GM23338 (cell line): Measurements from ENCODE around the gene TNFRSF4. TPM values are rescaled to one million over a fixed set of nuclear protein-coding genes. Genes with fewer than 3 reads are reported as not detected.

Experiments used
- ATAC-seq: fragments of 200-7000 bp; cut with Tn5 transposase; 3 replicates; pipeline ENCODE4 v1.9.1; 2020
- DNase-seq: peaks from one replicate; pipeline ENCODE4 v3.0.0-alpha.2; 2015; ENCODE audit warnings: low spot score
- H2AFZ ChIP-seq: fragments of 200-600 bp; sonication (generic); 2 replicates; pipeline ENCODE4 v1.8.0; 2016; ENCODE audit warnings: antibody characterized with exemption, mild to moderate bottlenecking, moderate library complexity
- H3F3A ChIP-seq: fragments of 200-600 bp; sonication (generic); replicated peaks from 2 replicates; pipeline ENCODE4 v1.8.0; 2017; ENCODE audit warnings: antibody characterized with exemption, mixed run types, low read depth
- H3K27ac ChIP-seq: fragments of 200-600 bp; sonication (generic); 2 replicates; pipeline ENCODE4 v1.6.1; 2016; ENCODE audit warnings: low read depth
- H3K27me3 ChIP-seq: fragments of 200-600 bp; sonication (generic); 2 replicates; pipeline ENCODE4 v1.8.0; 2016; ENCODE audit warnings: mild to moderate bottlenecking, mixed run types, moderate library complexity; ENCODE audit not compliant: insufficient read depth
- H3K36me3 ChIP-seq: fragments of 200-600 bp; sonication (generic); 2 replicates; pipeline ENCODE4 v1.8.0; 2016; ENCODE audit warnings: mild to moderate bottlenecking; ENCODE audit not compliant: insufficient read depth
- H3K4me1 ChIP-seq: fragments of 200-600 bp; sonication (generic); 2 replicates; pipeline ENCODE4 v1.8.0; 2016; ENCODE audit warnings: mild to moderate bottlenecking, moderate library complexity; ENCODE audit not compliant: insufficient read depth
- H3K4me2 ChIP-seq: fragments of 200-600 bp; sonication (generic); 2 replicates; pipeline ENCODE4 v1.7.1; 2017; ENCODE audit warnings: mixed run types
- H3K4me3 ChIP-seq: fragments of 200-600 bp; sonication (generic); 2 replicates; pipeline ENCODE4 v1.6.1; 2016; ENCODE audit warnings: mixed run types
- H3K79me2 ChIP-seq: fragments of 200-600 bp; sonication (generic); replicated peaks from 2 replicates; pipeline ENCODE4 v1.8.0; 2017; ENCODE audit warnings: mild to moderate bottlenecking; ENCODE audit not compliant: insufficient read depth
- H3K9me2 ChIP-seq: fragments of 200-600 bp; sonication (generic); 2 replicates; pipeline ENCODE4 v1.8.0; 2017; ENCODE audit not compliant: insufficient read depth
- H4K20me1 ChIP-seq: fragments of 200-600 bp; sonication (generic); replicated peaks from 2 replicates; pipeline ENCODE4 v1.8.0; 2017; ENCODE audit warnings: mild to moderate bottlenecking; ENCODE audit not compliant: insufficient read depth
- H3K27ac Mint-ChIP-seq: 2 replicates; pipeline ENCODE4 v1.8.0; 2020; ENCODE audit warnings: inconsistent platforms, mild to moderate bottlenecking, moderate library complexity, mixed read lengths
- H3K27me3 Mint-ChIP-seq: 3 replicates; pipeline ENCODE4 v1.8.0; 2022; ENCODE audit warnings: low read depth, mild to moderate bottlenecking, moderate library complexity, mixed read lengths, inconsistent platforms; ENCODE audit not compliant: insufficient read depth, poor library complexity
- H3K36me3 Mint-ChIP-seq: 3 replicates; pipeline ENCODE4 v1.8.0; 2021; ENCODE audit warnings: low read depth, mild to moderate bottlenecking, inconsistent platforms, moderate library complexity, mixed read lengths
- H3K4me1 Mint-ChIP-seq: 3 replicates; pipeline ENCODE4 v1.8.0; 2020; ENCODE audit warnings: mild to moderate bottlenecking, inconsistent platforms, mixed read lengths
- H3K4me3 Mint-ChIP-seq: 3 replicates; pipeline ENCODE4 v1.8.0; 2021; ENCODE audit warnings: moderate library complexity, mild to moderate bottlenecking, inconsistent platforms, mixed read lengths
- H3K9me3 Mint-ChIP-seq: 3 replicates; pipeline ENCODE4 v1.8.0; 2020; ENCODE audit warnings: moderate library complexity, mild to moderate bottlenecking, inconsistent platforms, mixed read lengths
- CREB1 ChIP-seq: fragments of 250-450 bp; sonication (Bioruptor Pico); IDR thresholded peaks from 2 replicates; pipeline ENCODE4 v1.5.0; 2020; ENCODE audit warnings: low read depth, mild to moderate bottlenecking, moderate library complexity
- CTCF ChIP-seq, 2 experiments: fragments of 200-600 bp in 1 of 2; sonication (generic) in 1 of 2; conservative IDR thresholded peaks; 2 replicates each; pipeline versions ENCODE4 v1.5.1 to v1.6.1; 2016 to 2017; ENCODE audit warnings: antibody characterized with exemption in 2 of 2, low read depth in 2 of 2, mild to moderate bottlenecking in 2 of 2, moderate library complexity in 1 of 2
- EZH2 ChIP-seq: fragments of 200-600 bp; sonication (generic); IDR thresholded peaks from one replicate; pipeline ENCODE4 v1.8.0; 2017; ENCODE audit warnings: antibody characterized with exemption, mild to moderate bottlenecking, low read depth; ENCODE audit not compliant: unreplicated experiment
- EZH2phosphoT487 ChIP-seq: fragments of 200-600 bp; sonication (generic); IDR thresholded peaks from one replicate; pipeline ENCODE4 v1.8.1; 2018; ENCODE audit warnings: antibody characterized with exemption; ENCODE audit not compliant: unreplicated experiment
- JUNB ChIP-seq: IDR thresholded peaks from one replicate; pipeline ENCODE4 v1.6.1; 2016; ENCODE audit warnings: antibody characterized with exemption; ENCODE audit not compliant: unreplicated experiment
- NANOG ChIP-seq: IDR thresholded peaks from 2 replicates; pipeline ENCODE4 v1.6.1; 2016; ENCODE audit warnings: antibody characterized with exemption, borderline replicate concordance
- POLR2AphosphoS5 ChIP-seq: IDR thresholded peaks from 2 replicates; pipeline ENCODE4 v1.6.1; 2016; ENCODE audit warnings: antibody characterized with exemption, low read depth
- STAT1 ChIP-seq: IDR thresholded peaks from one replicate; pipeline ENCODE4 v1.6.1; 2016; ENCODE audit warnings: antibody characterized with exemption; ENCODE audit not compliant: unreplicated experiment
- ZNF114 ChIP-seq: fragments of 250-450 bp; sonication (Bioruptor Pico); IDR thresholded peaks from 2 replicates; pipeline ENCODE4 v1.5.0; 2020; ENCODE audit warnings: mild to moderate bottlenecking, moderate library complexity
- ZNF331 ChIP-seq: fragments of 250-450 bp; sonication (Bioruptor Pico); IDR thresholded peaks from 2 replicates; pipeline ENCODE4 v1.5.0; 2020; ENCODE audit warnings: low read depth, mild to moderate bottlenecking, moderate library complexity
- ZNF462 ChIP-seq: fragments of 250-450 bp; sonication (Bioruptor Pico); IDR thresholded peaks from 2 replicates; pipeline ENCODE4 v1.5.0; 2020; ENCODE audit warnings: mild to moderate bottlenecking, moderate library complexity
- polyA plus RNA-seq: library from polyadenylated mRNA; unstranded; fragments of >200 nt; fragmentation: Nextera tagmentation; extraction: Ambion mirVana; gene quantifications from 2 replicates; pipeline ENCODE4 v1.2.1, GENCODE V29; 2016
- total RNA-seq: library from RNA; depleted of rRNA; stranded (reverse); fragments of >200 nt; shearing (Covaris generic); gene quantifications from 2 replicates; pipeline ENCODE4 v1.2.3, GENCODE V29; 2014
- TF ChIP-seq, protein P1 (sequence below): IDR thresholded peaks from one replicate; pipeline ENCODE4 v1.6.1; 2018; ENCODE audit warnings: antibody characterized with exemption; ENCODE audit not compliant: unreplicated experiment
- TF ChIP-seq, protein P2 (sequence below): IDR thresholded peaks from 2 replicates; pipeline ENCODE4 v1.6.1; 2016; ENCODE audit warnings: antibody characterized with exemption

Gene TNFRSF4
- total and polyA plus RNA-seq, 2 experiments from 2014 or later = not detected

DNA sequence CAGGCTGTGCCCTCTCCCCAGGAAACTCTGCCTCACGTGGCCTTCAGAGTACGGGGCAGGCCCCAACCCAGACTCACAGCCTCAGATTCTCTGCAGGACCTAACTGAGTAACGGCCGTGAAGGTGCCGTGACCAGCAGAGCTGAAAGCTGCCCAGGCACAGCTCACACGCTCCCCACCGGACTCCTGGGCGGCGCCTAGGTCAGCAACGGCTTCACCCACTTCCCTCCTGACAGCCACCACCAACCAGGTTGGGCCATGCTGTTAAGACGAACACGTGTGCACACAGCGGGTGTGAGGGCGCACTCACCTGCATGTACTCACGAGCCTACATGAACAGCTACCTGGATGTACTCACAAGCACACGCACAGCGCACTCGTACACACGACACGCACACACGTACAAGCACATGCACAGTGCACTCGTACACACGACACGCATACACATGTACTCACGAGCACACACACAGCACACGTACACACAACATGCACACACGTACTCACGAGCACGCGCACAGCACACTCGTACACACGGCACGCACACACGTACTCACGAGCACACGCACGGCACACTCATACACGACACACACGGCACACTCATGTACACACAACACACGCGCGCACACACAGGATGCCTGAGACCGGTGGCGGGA is 8.7 kb upstream of the TNFRSF4 start:
- Histone ChIP-seq H2AFZ (no peak overlapping the region), H3K4me3 (no peak overlapping the region), H3K27me3 (no peaks in the 10 kb centered on the region), H3F3A (no peaks in the 10 kb centered on the region), H3K4me1 (no peaks in the 10 kb centered on the region), H3K9me2 (no peaks in the 10 kb centered on the region), H3K79me2 (no peaks in the 10 kb centered on the region), H4K20me1 (peaks cover 5% of the 10 kb centered on the region; the same call in 1 of the 2 replicates), H3K4me2 (no peak overlapping the region), H3K36me3 (peaks cover 3% of the 10 kb centered on the region; the same call in 1 of the 2 replicates), H3K27ac (no peak overlapping the region)
- Mint-ChIP-seq H3K27ac (peak overlapping the region; percentile 51; the same call in 1 of the 2 replicates), H3K4me3 (no peak overlapping the region), H3K36me3 (peaks cover 36% of the 10 kb centered on the region), H3K27me3 (peaks cover 11% of the 10 kb centered on the region), H3K4me1 (no peaks in the 10 kb centered on the region), H3K9me3 (no peaks in the 10 kb centered on the region; the same call in 2 of the 3 replicates)
- TF ChIP-seq STAT1 (no peak), CREB1 (no peak), JUNB (no peak), ZNF462 (no peak), EZH2phosphoT487 (no peak), POLR2AphosphoS5 (no peak), EZH2 (no peak), CTCF (conservative IDR thresholded peaks at IDR 0.05; ENCODE audit: low read depth in 2 of 2) (no peak), ZNF114 (CRISPR knock-in tag) (no peak), ZNF331 (CRISPR knock-in tag) (no peak), NANOG (no peak)
- TF ChIP-seq, protein P1, sequence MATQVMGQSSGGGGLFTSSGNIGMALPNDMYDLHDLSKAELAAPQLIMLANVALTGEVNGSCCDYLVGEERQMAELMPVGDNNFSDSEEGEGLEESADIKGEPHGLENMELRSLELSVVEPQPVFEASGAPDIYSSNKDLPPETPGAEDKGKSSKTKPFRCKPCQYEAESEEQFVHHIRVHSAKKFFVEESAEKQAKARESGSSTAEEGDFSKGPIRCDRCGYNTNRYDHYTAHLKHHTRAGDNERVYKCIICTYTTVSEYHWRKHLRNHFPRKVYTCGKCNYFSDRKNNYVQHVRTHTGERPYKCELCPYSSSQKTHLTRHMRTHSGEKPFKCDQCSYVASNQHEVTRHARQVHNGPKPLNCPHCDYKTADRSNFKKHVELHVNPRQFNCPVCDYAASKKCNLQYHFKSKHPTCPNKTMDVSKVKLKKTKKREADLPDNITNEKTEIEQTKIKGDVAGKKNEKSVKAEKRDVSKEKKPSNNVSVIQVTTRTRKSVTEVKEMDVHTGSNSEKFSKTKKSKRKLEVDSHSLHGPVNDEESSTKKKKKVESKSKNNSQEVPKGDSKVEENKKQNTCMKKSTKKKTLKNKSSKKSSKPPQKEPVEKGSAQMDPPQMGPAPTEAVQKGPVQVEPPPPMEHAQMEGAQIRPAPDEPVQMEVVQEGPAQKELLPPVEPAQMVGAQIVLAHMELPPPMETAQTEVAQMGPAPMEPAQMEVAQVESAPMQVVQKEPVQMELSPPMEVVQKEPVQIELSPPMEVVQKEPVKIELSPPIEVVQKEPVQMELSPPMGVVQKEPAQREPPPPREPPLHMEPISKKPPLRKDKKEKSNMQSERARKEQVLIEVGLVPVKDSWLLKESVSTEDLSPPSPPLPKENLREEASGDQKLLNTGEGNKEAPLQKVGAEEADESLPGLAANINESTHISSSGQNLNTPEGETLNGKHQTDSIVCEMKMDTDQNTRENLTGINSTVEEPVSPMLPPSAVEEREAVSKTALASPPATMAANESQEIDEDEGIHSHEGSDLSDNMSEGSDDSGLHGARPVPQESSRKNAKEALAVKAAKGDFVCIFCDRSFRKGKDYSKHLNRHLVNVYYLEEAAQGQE = no peak
- TF ChIP-seq, protein P2, sequence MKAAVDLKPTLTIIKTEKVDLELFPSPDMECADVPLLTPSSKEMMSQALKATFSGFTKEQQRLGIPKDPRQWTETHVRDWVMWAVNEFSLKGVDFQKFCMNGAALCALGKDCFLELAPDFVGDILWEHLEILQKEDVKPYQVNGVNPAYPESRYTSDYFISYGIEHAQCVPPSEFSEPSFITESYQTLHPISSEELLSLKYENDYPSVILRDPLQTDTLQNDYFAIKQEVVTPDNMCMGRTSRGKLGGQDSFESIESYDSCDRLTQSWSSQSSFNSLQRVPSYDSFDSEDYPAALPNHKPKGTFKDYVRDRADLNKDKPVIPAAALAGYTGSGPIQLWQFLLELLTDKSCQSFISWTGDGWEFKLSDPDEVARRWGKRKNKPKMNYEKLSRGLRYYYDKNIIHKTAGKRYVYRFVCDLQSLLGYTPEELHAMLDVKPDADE = no peak
- no peak for ATAC-seq
- DNase-seq = no peak
